OCI-LY1 (cell line): ENCODE measurements around the gene CNBD2.
"Not testable (repeated sequence)": the region's sequence is repeated elsewhere in the genome, so short reads cannot be mapped to it uniquely, and the experiment has no call there.

Experiments used
- EZH2 ChIP-seq: fragments of 200-600 bp; sonication (generic), shearing (Covaris generic); IDR thresholded peaks from 2 replicates; pipeline ENCODE4 v1.8.0; 2017; ENCODE audit warnings: borderline replicate concordance, mixed run types, mild to moderate bottlenecking, antibody characterized with exemption, low read length, moderate library complexity, mixed read lengths
- TF ChIP-seq, protein P1 (sequence below): fragments of 200-600 bp; sonication (generic), shearing (Covaris generic); IDR thresholded peaks from 2 replicates; pipeline ENCODE4 v1.5.1; 2017; ENCODE audit warnings: mild to moderate bottlenecking, antibody characterized with exemption, low read length, moderate library complexity, mixed read lengths

DNA sequence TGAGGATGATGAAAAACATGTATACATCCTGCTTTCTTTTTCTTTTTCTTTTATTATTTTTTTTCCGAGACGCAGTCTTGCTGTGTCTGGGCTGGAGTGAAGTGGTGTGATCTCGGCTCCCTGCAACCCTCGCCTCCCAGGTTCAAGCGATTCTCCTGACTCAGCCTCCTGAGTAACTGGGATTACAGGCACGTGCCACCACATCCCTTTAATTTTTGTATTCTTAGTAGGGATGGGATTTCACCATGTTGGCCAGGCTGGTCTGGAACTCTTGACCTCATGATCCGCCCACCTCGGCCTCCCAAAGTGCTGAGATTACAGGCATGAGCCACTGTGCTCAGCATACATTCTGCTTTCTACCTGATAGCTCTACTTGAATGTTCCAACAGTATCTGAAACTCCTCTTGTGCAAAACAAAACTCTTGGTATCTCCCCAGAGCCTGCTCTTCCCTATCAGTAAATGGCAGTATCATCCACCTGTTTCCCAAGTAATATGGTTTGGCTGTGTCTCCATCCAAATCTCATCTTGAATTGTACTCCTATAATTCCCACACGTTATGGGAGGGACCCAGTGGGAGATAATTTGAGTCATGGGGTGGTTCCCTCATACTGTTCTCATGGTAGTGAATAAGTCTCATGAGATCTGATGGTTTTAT, 85.6 kb downstream of the CNBD2 start:
- TF ChIP-seq, protein P1, sequence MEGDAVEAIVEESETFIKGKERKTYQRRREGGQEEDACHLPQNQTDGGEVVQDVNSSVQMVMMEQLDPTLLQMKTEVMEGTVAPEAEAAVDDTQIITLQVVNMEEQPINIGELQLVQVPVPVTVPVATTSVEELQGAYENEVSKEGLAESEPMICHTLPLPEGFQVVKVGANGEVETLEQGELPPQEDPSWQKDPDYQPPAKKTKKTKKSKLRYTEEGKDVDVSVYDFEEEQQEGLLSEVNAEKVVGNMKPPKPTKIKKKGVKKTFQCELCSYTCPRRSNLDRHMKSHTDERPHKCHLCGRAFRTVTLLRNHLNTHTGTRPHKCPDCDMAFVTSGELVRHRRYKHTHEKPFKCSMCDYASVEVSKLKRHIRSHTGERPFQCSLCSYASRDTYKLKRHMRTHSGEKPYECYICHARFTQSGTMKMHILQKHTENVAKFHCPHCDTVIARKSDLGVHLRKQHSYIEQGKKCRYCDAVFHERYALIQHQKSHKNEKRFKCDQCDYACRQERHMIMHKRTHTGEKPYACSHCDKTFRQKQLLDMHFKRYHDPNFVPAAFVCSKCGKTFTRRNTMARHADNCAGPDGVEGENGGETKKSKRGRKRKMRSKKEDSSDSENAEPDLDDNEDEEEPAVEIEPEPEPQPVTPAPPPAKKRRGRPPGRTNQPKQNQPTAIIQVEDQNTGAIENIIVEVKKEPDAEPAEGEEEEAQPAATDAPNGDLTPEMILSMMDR, result not testable (repeated sequence)
- TF ChIP-seq EZH2, result not testable (repeated sequence)
